NCI-H748 (cell line): ENCODE results near the gene PHF23.
A peak's percentile ranks its signal among the peaks of the same experiment; 100 is the strongest.

ENCODE experiments used
- DNase-seq: peaks from one replicate; lab custom pipeline; 2025; ENCODE audit not compliant: unreplicated experiment; lab: John Stamatoyannopoulos, UW

The PHF23 gene

GRCh38 chr17:7221278-7222092, 17.8 kb downstream of the PHF23 start:
- DNase-seq: no peak

- DNase-seq: peak; percentile 79
Observed at GRCh38 chr17:7220593-7221277, 18.5 kb downstream of the PHF23 start.

- peak; percentile 83 for DNase-seq
Observed at GRCh38 chr17:7219812-7220592, 19.3 kb downstream of the PHF23 start, which contains the start of the genes ACADVL and DLG4. Gene ACADVL, plus strand, starts transcription at chr17:7219938. Its CDS starts 47 bp downstream, at chr17:7219985. Gene DLG4, minus strand, starts transcription at chr17:7219836.

- no peak for DNase-seq
Observed at GRCh38 chr17:7219229-7219811, 19.9 kb downstream of the PHF23 start.

GRCh38 chr17:7218758-7219157, 20.5 kb downstream of the PHF23 start:
- DNase-seq: no peak

DNA sequence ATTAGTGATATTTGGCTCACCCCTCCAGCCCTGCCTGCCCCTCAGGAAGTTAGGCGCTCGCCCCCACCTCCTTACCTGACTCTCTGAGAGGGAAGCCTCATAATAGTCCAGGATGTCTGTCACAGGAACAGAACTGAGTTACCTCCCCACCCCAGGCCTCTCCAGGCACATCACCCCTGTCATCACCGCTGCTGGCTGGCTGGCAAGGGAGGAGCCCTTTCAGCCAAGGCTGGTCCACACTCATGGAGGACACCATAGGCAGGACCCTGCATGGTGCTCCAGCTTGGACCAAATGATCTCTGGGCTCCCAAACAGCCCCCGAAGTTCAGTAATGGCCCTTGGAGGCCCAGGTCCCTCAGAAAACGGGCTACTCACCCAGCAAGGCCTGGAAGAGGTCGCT, 21.1 kb downstream of the PHF23 start:
- no peak for DNase-seq

GRCh38 chr17:7217113-7217987, 21.9 kb downstream of the PHF23 start:
- peak; percentile 59 for DNase-seq

- no peak for DNase-seq
Observed at GRCh38 chr17:7216242-7217112, 22.8 kb downstream of the PHF23 start.

- DNase-seq: peak; percentile 50
Observed at GRCh38 chr17:7215652-7216180, 23.5 kb downstream of the PHF23 start.

GRCh38 chr17:7215136-7215638, 24.1 kb downstream of the PHF23 start:
- DNase-seq: no peak

DNA sequence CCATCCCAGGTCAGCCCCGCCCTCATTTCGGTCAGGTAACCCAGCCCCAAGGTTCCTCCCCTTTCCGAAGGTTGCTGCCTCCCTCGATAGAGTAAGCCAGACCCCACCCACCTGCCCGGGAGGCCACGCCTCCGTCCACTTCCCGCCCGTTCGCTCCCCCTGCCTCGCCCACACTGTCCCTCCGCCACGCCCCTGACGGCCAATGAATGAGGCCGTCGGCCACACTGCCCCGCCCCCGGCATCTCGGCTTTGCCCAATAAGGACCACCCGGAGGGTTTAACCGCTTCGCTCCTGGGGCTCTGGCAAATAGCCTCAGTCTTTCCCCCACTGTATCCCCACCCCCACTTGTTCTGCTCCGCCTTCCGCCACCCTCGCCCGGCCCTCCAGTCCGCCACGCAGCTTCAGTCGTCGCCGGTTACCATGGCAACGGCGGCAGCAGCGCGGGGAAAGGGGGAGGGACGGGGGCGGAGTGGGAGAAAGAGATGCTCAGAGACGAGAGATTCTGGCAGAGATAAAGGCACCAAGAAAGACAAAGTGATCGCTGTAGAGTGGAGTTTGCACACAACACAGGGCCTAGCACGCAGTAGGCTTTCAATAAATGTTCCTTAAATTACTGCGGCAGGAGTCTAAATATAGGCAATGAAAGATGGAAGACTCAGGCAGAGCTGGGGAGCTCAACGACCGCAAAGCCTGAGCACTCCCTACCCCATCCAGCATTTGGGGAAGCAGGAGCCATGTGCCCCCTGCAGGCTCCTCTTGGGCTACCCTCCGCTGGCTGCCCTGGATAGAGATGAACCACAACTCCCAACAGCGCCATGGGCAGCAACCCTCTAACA, 24.7 kb downstream of the PHF23 start:
- DNase-seq: peak; percentile 100

- DNase-seq: peak; percentile 100
Observed at GRCh38 chr17:7213895-7214299, 25.4 kb downstream of the PHF23 start.

DNA sequence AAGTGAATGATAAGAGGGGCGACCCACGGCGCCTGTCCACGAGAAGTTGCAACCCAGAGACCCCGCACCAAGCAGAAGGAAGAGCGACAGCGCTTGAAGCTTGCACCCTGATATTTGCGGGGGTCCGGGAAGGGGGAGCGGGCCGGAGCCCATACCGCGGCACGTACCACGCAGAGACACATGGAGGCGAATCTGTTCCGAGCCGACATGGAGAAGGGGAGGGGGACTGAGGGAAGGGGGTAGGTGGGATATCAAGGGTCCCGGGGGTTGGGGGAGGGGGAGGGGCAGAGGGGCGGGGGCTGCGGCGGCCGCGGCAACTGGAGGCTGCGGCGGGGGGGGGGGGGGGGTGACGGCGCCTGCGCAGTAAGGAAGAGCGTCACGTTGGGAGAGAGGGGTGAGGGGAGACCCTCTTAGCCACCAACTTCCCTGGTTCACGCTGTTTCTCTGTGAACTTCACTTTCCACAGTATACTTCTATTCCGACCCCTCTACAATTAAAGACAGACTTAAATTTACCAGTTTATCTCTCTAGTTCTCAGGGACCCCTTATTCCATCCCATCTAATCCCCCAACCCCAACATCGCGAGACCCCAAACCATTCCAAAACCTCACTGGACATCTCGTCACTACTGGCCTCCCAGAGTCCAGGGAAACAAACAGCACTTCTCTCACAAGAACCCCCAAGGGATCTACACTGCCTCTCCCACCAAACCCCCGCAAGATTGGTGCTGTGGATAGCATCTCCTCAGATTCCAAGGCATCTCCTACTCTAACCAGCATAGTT, 27.6 kb downstream of the PHF23 start:
- DNase-seq: no peak

DNA sequence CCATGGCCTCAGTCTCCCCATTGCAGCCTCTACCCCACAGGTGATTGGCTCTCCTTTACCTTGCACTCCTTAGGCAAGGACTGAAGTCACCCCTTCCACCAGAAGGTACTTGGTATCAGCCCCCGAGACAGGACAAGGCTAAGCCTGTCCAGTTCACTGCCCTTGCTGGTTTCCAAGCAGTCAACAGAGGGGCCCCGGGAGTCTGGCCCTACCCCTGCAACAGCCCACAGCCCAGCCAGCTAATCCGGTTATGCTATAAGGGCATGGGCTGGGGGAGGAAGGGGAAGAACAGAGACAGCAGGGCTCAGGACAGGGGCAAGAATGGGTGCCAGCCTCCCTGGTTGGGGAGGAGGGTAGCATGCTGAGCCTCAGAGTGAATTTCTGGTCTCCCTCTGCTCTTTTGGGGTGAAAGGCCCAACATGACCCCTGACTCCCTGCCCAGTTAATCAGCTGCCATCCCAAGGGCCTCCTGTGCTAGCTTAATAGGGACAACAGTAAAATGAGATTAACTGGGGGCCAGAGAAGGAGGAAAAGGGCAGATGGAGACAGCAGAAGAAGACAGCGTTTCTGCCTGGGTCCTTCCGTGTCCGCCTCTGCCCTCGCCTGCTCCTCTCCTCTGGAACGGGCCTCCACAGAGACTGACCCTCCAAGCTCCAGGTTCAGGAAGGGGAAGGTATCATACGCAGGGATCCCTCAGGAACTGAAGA, 30.4 kb downstream of the PHF23 start:
- no peak for DNase-seq

DNA sequence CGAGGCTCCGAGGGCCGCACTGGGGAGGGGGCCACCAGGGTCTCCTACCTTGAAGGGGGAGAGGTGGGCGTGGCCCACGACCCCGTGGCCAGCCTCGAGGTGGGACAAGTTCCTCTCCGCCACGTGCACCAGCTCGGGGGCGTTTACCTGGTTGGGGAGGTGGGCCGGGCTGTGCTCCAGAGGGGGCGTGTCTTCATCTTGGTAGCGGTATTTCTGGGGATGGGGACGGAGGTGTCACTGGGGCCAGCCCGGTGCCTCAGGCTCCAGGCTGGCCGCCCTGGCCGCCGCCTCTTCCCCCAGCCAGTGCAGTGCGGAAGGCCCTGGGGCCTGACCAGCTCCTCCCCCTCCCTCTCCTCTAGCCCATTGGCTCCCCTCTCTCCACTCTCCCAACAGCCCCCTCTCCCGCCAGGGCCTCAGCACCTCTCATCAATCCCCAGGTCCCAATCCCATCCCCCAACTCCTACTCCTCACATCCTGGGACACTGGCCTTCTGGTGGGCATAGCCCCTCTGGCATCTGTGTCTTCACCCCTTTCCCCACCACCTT, 31.2 kb downstream of the PHF23 start:
- DNase-seq: no peak
